ENCODE results near the gene ZNF35.
"Not testable (repeated sequence)": the region's sequence is repeated elsewhere in the genome, so short reads cannot be mapped to it uniquely, and the experiment has no call there.

The ZNF35 gene

GRCh38 chr3:44648564-44649229 lies at the start of gene ZNF35:
Gene ZNF35, plus strand, starts transcription at chr3:44648732. Its CDS starts 2,336 bp downstream, at chr3:44651068.
- peak; percentile 81 for DNase-seq

- no peak for DNase-seq
Measured at GRCh38 chr3:44601749-44602148, 46.8 kb upstream of the ZNF35 start.

GRCh38 chr3:44612678-44613077 lies 35.9 kb upstream of the ZNF35 start:
- no peak for DNase-seq

- DNase-seq: peak; percentile 95
Measured at GRCh38 chr3:44624749-44625480, 23.6 kb upstream of the ZNF35 start, which contains the start of gene ZNF197. Gene ZNF197, plus strand, starts transcription at chr3:44625036. Its CDS starts 4,119 bp downstream, at chr3:44629155.

DNA sequence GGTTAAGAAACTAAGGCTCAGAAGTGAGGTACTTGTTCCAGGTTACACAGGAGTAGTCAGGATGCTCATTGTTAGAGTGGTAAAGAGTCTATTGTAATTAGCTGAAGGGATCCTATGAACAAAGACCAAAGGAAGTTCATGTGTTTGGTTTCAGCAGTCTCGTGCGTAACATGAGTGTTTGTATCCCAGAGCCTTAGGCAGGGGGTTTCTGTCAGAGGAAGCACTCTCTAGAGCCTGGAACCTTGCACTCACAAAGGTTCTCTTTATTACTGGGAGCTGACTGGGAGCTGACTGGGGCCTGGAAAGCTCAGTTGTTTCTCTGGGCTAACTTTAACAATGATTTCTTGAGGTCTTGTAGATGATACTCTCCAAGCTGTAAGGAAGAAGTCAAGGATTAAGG lies 19.8 kb upstream of the ZNF35 start:
- no peak for DNase-seq

DNA sequence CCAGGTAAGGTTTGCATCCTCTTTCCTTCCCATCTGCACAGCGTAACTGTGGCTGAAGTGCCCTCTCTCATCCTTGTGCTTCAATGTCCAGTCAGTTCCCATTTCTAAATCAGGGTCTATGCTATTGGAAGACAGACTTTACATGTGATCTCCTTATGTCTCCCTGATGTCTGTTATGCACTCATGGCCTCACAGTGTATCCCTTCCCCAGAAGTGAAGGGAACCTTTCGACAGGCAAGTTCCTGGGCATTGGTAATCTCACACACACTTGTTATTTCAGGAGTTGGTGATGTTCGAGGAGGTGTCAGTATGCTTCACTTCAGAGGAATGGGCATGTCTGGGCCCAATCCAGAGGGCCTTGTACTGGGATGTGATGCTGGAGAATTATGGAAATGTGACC lies 16.3 kb upstream of the ZNF35 start:
- no peak for DNase-seq

DNA sequence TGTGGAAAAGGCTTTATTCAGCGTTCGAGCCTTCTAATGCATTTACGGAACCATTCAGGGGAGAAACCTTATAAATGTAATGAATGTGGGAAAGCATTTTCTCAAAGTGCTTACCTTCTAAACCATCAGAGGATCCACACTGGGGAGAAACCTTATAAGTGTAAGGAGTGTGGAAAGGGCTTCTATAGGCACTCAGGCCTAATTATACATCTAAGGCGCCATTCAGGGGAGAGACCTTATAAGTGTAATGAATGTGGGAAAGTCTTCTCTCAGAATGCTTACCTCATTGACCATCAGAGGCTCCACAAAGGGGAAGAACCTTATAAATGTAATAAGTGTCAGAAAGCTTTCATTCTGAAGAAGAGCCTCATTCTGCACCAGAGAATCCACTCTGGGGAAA lies 6.2 kb upstream of the ZNF35 start:
- no peak for DNase-seq

- DNase-seq: no peak
Measured at GRCh38 chr3:44643024-44643423, 5.5 kb upstream of the ZNF35 start.

GRCh38 chr3:44647771-44648170 lies 761 bp upstream of the ZNF35 start:
- no peak for DNase-seq

DNA sequence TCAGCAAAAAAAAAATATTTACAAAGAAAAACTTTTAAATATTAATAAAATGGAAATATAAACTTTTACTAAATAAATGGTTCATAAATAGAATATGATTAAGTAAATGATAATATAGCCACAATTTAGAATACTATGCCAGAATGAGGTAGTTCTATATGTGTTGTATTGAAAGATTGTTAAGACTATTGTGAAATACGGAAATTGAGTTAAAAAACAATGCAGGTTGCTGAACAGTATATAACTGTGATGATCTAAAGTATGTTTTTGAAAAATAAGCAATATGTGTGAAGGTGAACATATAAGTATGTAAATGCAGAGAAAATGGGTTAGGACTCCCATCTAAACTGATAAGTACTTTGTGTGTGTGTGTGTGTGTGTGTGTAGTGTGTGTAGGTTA lies 1.2 kb downstream of the ZNF35 start:
- DNase-seq: no peak

DNA sequence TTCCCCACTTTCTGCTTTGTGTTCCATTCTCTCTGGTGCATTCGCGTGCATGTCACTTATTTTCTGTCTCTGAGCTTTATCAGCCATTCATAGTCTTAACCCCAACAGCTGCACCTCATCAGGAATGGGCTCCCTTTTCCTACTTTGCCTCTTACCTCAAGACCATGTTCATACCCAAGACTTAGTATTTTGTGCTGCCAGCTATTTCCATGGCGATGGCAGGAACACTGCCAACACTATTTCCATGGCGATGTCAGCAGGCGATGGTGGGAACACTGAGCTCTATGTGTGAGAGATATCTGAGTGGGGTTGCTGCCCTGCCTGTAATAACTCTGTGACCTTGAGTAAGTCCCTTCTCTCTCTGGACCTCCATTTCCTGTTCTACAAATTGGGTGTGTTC lies 5.5 kb downstream of the ZNF35 start:
- no peak for DNase-seq

- no peak for DNase-seq
Measured at GRCh38 chr3:44659015-44659414, 10.5 kb downstream of the ZNF35 start.

DNA sequence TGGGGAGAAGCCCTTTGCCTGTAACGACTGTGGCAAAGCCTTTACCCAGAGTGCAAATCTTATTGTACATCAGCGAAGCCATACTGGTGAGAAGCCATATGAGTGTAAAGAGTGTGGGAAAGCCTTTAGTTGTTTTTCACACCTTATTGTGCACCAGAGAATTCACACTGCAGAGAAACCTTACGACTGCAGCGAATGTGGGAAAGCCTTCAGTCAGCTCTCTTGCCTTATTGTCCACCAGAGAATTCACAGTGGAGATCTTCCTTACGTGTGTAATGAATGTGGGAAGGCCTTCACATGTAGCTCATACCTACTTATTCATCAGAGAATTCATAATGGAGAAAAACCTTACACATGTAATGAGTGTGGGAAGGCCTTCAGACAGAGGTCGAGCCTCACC lies 10.9 kb downstream of the ZNF35 start:
- no peak for DNase-seq

DNA sequence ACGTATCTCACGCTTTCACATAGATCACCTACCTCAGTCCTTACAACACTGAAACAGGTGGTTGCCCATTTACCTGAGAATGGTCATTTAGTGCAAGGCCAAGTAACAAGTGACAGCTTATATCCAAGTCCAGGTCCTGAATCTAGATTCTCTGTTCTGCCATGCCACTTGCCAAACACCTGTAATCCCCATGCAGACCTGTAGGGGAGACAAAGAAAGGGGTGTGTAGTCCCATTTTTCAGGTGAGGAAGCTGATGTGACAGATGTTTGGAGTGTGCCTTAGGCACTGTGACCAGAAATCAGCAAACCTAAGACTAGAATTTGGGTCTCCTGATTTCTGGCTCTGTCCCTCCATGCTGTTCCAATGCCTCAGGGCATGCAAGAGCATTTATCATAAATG lies 12.7 kb downstream of the ZNF35 start:
- no peak for DNase-seq

- DNase-seq: no peak
Measured at GRCh38 chr3:44665173-44665572, 16.6 kb downstream of the ZNF35 start.

DNA sequence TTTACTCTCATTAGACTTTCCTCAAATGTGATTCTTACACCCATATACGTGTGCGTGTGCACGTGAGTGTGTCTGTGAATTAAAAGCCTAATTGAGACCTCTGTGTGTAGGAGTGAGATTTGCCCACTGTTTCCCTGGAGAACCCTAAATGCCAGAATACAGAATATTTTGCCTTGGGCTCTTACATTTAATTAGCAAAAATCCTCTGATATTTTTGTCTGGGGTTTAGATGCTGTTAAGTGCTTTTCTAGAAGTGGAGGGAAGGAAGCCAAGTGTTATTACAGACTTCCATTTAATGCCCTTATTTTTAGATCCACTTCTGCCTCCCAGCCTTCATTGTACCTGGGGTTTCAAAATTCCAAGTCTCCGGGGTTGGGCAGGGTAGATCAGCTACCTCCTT lies 17.8 kb downstream of the ZNF35 start:
- no peak for DNase-seq

DNA sequence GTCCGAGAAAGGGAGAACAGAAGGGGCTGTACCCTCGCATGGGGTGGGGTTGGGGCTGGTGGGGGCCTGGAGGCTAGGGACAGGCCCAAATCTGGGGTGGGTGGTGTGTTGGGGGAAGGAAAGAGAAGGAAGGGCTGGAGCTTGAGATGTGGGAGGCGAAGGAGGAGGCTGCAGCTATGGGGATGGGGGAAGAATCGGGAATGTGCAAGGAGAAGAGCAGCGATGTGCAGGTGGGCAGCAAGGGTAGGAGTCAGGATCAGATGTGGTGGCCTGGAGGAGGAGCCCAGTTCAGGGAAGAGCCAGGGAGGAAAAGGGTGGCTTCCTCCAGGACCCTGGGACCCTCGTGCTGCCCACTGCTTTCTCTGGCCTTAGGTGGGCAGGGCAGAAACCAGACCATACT lies 21.2 kb downstream of the ZNF35 start:
- DNase-seq: no peak

- not testable (repeated sequence) for DNase-seq
Measured at GRCh38 chr3:44673466-44673865, 24.9 kb downstream of the ZNF35 start.

DNA sequence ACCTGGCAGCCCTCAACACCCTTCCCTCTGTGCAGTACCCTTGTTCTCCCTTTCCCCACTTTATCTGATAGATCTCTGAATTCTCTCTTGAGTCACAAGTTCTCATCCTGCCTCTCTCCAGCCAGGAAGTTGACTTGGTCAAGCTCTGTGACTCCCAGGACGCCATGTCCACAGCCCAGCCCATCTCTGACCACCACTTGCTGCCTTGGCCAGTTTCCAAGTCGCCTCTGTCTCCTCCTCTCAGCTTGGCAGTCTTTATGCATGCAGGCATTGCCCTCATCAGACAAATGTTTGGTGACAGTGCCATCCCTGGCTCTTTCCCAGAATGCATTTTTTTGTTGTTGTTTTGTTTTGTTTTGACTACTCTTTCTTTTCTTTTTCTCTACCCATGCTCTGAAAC lies 25.7 kb downstream of the ZNF35 start:
- no peak for DNase-seq

- no peak for DNase-seq
Measured at GRCh38 chr3:44678480-44679116, 30.1 kb downstream of the ZNF35 start.

- no peak for DNase-seq
Measured at GRCh38 chr3:44680921-44681455, 32.5 kb downstream of the ZNF35 start.

DNA sequence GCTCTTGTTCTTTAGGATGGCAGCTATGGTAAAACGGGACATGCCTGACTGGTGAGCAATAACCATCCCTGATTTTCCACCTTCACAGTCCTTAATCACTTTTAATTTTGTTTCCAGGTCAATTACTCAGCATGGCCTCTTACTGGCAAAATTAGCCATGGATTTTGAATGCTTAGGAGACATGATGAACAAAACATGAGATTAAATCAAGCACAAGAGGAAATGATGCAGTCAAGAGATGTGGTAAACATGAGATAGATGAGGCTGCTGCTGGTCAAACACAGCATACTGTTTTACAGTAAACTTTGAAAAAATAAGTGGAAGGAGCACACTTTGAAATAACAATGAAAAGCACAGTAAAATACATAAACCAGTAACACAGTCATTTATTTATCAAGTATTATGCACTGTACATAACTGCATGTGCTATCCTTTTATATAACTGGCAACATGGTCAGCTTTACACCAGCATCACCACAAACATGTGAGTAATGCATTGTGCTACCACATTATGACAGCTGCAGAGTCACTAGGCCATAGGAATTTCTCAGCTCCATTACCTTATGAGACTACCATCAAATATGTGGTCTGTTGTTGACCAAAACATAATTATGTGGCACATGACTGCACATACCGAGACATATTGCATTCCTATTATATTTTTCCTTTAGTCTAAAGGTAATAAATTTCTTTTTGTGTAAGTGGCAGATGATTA lies 33.8 kb downstream of the ZNF35 start:
- DNase-seq: no peak

GRCh38 chr3:44685128-44685800 lies 36.7 kb downstream of the ZNF35 start:
- DNase-seq: peak; percentile 95
